Suppressor macrophage treated with lipopolysaccharide for 1 hour (primary cell): ENCODE results near the gene FAM118A.
"Not testable (repeated sequence)": the region's sequence is repeated elsewhere in the genome, so short reads cannot be mapped to it uniquely, and the experiment has no call there.

Experiments used
- DNase-seq, 3 donors: peaks; one replicate each; pipeline ENCODE4 v3.0.0-alpha.2; 2020 to 2022

FAM118A gene

DNA sequence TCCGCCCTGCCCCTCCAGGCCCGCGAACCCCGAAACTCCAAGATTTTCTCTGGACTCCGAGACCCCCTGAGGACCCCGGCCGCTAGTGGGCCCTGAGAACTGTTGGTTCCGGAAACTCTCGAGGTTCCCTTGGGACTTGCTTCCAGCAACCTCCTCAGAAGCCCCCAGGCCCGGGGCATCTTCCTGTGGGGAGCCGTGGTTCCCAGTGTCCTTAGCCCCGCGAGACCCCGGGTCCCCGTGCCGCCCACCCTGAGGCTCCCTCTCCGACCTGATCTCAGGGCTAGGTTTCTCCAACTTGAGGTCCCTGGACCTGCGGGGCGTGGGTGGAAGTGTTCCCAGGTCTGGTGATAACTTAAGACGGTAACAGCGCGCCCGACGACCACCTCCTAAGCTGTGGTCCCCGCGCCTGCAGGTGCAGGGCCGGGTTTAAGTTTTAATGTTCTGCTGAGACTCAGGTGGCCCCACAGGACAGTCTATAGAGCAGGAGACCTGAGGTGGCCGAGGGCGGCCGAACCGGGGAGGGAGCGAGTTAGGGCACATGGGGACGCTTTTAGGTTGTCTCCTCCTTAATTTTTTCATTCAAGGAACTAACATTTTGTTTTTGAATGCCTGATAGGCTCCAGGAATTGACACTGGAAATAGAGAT lies 720 bp downstream of the FAM118A start:
- DNase-seq = peak in 1 of 3 donors; percentile 24

DNA sequence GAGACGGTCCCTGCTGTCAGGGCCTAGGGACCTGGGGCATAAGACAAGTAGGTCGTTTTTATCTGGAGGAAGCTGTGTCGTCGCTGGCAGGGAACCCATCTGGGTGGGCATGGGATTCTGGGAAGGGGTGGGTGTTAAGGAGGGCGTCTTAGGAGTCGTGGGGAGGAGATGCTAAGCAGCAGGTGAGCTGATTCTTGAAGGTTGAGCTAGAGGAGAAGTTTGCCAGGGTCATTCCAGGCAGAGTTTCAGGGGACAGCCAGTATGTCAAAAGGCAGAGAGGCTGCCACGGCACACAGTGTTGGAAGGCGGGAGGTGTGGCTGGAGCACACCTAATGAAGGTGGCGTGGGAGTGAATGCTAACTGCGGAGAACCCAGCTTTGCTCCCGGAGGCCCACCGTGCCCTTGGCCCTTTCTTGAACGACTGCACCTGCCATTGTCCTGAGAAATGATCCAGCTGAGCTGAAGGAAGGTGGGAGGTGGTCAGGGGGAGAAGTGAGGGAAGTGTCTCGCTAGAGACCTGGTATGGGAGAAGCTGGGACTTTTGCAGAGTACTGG lies 1.3 kb downstream of the FAM118A start:
- no peak for DNase-seq

- DNase-seq = no peak
Observed at GRCh38 chr22:45312415-45312814, 2.7 kb downstream of the FAM118A start.

- no peak for DNase-seq
Observed at GRCh38 chr22:45312856-45313255, 3.1 kb downstream of the FAM118A start.

GRCh38 chr22:45314054-45314721 lies 4.5 kb downstream of the FAM118A start:
- no peak for DNase-seq

DNA sequence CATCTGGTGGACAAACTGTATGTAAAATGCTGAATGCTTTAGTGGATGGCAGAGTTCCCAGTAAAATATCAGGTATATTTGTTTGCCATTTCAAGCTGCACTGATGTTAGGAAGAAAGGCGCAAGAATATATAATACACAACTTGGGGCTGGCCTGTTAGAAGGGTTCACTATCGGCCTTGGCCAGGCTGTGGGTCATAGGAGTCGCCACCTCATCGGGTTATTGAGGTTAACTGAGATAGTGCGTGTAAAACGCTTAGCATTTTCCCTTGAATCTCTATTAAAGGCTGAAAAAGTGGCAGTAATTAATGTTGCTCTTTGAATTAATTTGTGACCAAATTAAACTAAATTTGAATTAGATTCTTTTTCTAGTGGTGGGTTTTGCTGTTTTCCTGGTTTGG lies 5.1 kb downstream of the FAM118A start:
- DNase-seq = no peak

GRCh38 chr22:45316796-45317526 lies 7.2 kb downstream of the FAM118A start:
- DNase-seq = no peak

DNA sequence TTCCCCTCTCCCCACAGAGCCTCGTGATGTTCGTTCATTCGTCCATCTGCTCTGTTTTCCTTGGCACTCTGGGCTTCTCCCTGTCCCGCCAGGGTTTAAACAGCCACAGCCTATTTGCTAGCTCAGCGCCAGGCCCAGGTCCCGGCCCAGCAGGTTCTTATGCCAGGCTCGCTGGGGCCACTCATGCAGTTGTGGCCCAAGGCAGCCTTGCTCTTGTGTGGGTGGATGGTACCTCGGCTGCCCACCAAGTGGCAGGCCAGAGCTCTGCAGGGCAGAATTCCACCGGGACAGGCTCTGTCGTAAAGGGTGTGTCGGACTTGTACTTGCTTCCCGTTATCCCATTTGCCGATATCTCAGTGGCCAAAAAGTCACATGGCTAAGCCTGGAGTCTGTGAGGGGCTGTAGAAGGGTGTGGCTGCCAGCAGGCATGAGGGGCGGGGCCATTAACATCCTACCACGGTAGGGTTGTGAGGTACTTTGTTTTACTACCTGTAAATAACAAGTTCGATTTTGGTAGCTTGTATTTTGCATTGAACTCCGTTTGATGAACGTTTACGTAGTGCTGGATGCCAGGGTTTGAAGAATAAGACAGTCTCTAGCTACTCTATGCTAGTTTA lies 7.9 kb downstream of the FAM118A start:
- DNase-seq = no peak

GRCh38 chr22:45318168-45318557 lies 8.4 kb downstream of the FAM118A start:
- DNase-seq = peak; percentile 81 to 82 (median 81)

DNA sequence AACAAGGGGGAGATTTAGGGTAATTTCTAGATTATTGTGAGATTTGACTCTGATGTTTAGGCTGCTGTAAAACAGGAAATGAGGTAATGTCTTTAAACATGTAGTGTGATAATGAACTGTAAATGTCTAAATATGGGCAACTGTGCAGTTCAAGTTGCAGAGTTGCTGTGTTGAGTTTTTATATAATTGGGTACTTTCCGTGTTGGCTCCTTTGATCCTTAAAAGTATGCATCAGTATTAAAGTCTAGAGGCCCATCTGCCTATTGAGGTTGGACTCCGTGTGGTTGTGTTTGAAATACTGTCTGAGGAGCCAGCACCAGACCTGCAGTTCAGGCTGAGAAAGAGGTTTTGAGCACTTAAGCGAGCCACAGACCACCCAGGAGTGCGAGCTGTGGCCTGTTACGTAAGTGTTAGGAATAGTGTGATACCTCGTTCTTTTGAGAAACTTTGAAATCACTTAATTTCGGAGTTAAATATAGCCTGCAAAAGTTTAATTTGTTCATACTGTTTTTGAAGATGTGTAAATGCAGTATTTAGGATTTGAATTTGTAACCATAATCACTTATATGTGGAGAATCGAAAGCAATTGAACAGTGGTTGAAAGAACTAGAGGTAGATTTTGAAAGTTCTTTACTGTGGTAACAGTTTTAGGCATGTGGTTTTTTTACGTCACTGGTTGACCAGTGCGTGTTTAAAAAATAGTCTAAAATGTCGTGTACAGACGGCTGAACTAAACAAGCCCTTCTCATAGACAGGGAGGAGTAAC lies 9.0 kb downstream of the FAM118A start:
- DNase-seq = peak in 2 of 3 donors; percentile 52 to 58

DNA sequence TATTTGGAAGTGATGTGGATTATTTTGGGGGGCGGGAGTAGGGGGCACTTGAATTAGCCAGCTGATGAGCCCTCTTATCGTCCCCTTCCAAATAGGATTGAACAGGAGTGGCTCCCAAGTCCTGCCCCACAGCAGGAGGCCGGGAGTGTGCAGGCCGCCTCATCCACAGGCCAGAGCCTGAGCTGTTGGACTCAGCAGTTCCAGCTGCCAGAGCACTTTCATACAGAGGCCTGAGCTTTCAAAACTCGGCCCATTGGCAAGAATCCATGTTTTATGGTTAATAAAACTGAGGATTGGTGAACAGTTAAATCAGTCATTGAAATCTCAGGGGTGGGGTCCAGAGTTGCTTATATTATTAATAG lies 9.6 kb downstream of the FAM118A start:
- no peak for DNase-seq

GRCh38 chr22:45320357-45320976 lies 10.7 kb downstream of the FAM118A start:
- DNase-seq = no peak

DNA sequence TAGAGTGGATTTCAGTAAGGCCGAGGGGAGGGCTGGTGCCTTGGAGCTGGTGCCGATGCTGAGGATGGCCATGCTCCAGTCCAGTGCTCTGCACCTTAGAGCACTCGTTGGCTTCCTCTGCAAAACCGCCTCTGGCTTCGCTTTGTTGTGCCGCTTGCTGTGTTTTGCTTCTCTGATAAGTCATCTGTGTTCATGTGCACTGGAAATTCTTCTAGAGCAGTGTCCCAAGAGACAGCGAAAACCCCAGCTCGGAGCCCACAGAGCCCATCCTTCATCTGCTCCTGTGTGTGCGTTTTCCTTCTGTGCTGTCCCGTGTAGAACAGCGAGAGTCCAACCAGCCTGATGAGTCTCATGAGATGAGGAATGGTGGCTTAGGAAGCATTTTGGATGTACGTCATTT lies 12.1 kb downstream of the FAM118A start:
- DNase-seq = no peak

DNA sequence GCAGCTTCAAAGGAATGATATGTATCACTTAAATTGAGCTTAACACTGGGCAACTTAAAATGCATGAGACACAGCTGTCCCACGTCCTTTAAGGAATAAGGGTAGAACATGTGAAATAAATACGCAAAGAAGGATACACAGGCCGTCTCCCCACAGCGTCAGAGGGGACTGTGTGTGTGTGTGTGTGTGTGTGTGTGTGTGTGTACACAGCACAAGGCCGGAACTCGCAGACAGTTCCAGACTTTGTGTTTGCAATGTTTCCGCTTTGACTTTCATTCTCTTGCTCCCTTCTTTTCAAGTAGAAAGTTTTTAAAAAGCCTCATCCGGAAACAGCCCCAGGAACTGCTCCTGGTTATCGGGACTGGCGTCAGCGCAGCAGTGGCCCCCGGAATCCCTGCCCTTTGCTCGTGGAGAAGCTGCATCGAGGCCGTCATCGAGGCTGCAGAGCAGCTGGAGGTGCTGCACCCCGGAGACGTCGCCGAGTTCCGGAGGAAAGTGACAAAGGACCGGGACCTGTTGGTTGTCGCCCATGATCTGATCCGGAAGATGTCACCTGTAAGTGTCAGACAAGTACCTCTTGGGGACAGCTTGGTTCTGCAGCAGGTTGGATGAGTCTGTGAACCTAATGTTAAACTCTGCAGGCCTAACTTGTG lies 13.3 kb downstream of the FAM118A start:
- no peak for DNase-seq

GRCh38 chr22:45323695-45324094 lies 14.0 kb downstream of the FAM118A start:
- no peak for DNase-seq

DNA sequence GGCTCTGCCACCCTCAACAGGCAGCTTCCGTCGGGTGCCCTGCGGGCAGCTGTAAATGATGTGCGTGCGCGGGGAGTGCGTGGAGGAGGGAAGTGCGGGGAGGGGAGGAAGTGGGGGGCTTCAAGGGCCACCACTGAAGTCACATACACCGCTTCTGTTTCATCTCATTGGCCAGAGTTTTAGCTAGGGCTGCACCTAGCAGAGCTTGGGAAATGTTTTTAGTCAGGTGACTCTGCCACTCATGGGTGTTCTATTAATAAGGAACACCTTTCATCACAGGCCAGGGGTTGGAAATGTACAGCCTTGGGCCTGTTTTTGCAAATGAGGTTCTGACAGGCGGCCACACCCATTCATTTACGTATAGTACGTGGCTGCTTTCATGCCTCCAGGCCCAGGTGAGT lies 14.6 kb downstream of the FAM118A start:
- no peak for DNase-seq

DNA sequence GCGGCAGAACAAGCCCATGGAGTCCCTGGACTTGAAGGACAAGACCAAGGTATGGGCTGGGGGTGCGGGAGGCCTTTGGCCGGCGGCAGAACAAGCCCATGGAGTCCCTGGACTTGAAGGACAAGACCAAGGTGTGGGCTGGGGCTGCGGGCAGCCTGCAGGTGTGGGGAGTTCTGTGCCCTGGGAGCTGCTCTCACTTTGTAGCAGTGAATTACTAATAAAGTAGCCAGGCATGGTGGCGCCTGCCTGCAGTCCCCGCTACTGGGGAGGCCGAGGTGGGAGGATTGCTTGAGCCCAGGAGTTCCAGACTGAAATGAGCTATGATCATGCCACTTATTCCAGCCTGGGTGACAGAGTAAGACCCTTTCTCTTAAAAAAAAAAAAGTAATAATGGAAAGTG lies 18.5 kb downstream of the FAM118A start:
- not testable (repeated sequence) for DNase-seq

- peak; percentile 47 to 65 (median 61) for DNase-seq
Observed at GRCh38 chr22:45328822-45329529, 19.2 kb downstream of the FAM118A start.

DNA sequence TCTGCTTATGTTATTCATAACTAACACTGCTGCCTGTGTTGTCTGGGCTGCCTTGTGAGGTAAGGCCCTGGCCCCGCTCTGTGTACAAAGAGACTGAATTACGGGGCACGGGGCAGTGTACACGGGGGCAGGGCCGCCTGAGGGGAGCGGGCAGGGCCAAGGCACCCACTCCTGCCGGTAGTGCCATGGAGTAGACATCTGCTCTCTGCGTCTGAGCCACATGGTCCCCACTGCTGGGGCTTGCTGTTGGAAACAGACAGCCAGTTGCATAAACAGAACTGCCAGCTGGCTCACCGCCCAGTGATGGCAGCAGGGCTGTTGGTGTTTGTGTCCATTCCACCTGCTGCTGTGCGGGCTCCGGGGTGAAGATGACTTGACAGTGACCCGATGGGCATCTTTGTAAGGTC lies 19.8 kb downstream of the FAM118A start:
- DNase-seq = no peak

DNA sequence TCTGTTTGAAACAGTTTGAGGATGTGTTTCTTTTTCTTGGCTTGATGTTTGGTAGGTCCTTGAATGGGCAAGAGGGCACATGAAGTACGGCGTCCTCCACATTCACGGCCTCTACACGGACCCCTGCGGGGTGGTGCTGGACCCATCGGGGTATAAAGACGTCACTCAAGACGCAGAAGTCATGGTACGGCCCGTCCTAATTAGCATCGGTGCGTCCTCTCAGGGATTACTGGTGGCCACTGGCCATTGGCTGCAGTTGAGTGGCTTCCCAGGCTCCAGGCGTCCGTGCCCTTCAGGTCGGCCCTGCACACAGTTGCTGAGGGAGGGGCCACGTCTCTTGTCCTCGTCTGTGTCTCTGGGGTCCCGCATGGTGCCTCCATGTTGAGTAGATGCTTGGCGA lies 20.8 kb downstream of the FAM118A start:
- DNase-seq = no peak

DNA sequence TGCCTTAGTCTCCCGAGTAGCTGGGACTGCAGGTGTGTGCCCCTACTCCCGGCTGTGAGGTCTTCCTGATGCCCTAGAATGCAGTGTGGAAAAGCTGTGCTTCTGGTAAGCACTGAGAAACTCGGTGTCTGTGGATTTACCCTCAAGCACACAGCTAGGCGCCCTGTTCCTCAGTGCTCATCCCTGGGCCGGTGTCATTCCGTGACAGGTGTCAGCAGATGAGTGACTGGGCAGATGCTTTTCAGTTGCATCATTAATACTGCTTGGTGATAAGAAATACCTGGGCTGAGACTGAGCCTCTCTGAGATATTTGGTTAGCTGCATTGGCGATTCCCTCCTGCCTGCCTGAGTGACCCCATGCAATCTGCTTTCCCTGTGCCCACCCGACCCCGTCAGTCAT lies 21.8 kb downstream of the FAM118A start:
- DNase-seq = no peak
